ENCODE data around the gene TTI1. TPM values are rescaled to one million over a fixed set of nuclear protein-coding genes. Genes with fewer than 3 reads are reported as not detected.

Gene TTI1
- total and polyA plus RNA-seq, 2 of the 13 experiments (the other 11 are each of a cell fraction or from before 2014, with no cell fraction given) = 22.9 to 39.8 TPM

- TF ChIP-seq FOXJ3 (CRISPR knock-in tag; IDR thresholded peaks at IDR 0.05; ENCODE audit: borderline replicate concordance) (no peak), ZEB1 (IDR thresholded peaks at IDR 0.05; ENCODE audit: insufficient replicate concordance, low read depth) (no peak), ZSCAN21 (CRISPR knock-in tag; IDR thresholded peaks at IDR 0.05; ENCODE audit: borderline replicate concordance) (no peak), DR1 (CRISPR knock-in tag; IDR thresholded peaks at IDR 0.05) (no peak), ZBTB49 (CRISPR knock-in tag; IDR thresholded peaks at IDR 0.05; ENCODE audit: borderline replicate concordance) (no peak), ZNF639 (CRISPR knock-in tag; conservative IDR thresholded peaks at IDR 0.05) (peak; percentile 64; the same call in 1 of the 2 replicates), KLF9 (CRISPR knock-in tag; IDR thresholded peaks at IDR 0.05; ENCODE audit: low read depth) (no peak), ZNF776 (CRISPR knock-in tag; IDR thresholded peaks at IDR 0.05) (no peak), NFE2L2 (IDR thresholded peaks at IDR 0.05; ENCODE audit: low read length) (no peak), HIVEP1 (CRISPR knock-in tag; IDR thresholded peaks at IDR 0.05) (no peak), RERE (CRISPR knock-in tag; IDR thresholded peaks at IDR 0.05; ENCODE audit: low read depth) (peak; percentile 91), REL (CRISPR knock-in tag; conservative IDR thresholded peaks at IDR 0.05) (no peak), ZNF552 (CRISPR knock-in tag; IDR thresholded peaks at IDR 0.05; ENCODE audit: borderline replicate concordance) (no peak), ZNF670 (CRISPR knock-in tag; IDR thresholded peaks at IDR 0.05; ENCODE audit: borderline replicate concordance) (no peak), ZNF768 (CRISPR knock-in tag; IDR thresholded peaks at IDR 0.05) (no peak), DNMT1 (CRISPR knock-in tag; IDR thresholded peaks at IDR 0.05) (no peak), ZMYM2 (CRISPR knock-in tag; IDR thresholded peaks at IDR 0.05) (no peak), TOE1 (CRISPR knock-in tag; IDR thresholded peaks at IDR 0.05) (no peak), ZC3H4 (CRISPR knock-in tag; IDR thresholded peaks at IDR 0.05; ENCODE audit: borderline replicate concordance) (no peak), RFXAP (CRISPR knock-in tag; IDR thresholded peaks at IDR 0.05; ENCODE audit: borderline replicate concordance) (no peak), ZFP36 (IDR thresholded peaks at IDR 0.05; ENCODE audit: borderline replicate concordance, low read depth, low read length, partially characterized antibody) (no peak), POLR2AphosphoS2 (IDR thresholded peaks at IDR 0.05; ENCODE audit: low read depth, low read length) (no peak), ZNF326 (CRISPR knock-in tag; IDR thresholded peaks at IDR 0.05; ENCODE audit: borderline replicate concordance) (no peak), ZNF577 (CRISPR knock-in tag; IDR thresholded peaks at IDR 0.05; ENCODE audit: borderline replicate concordance, low read depth) (no peak)
Measured at GRCh38 chr20:38059832-38060231, 26.6 kb upstream of the TTI1 start (continued).

All from HepG2 (cell line).